Measurements from ENCODE around the gene CAB39L. TPM values are rescaled to one million over a fixed set of nuclear protein-coding genes. Genes with fewer than 3 reads are reported as not detected.

Gene CAB39L
- total and polyA plus RNA-seq, 2 experiments from 2014 or later = 3.3 to 4.4 TPM

DNA sequence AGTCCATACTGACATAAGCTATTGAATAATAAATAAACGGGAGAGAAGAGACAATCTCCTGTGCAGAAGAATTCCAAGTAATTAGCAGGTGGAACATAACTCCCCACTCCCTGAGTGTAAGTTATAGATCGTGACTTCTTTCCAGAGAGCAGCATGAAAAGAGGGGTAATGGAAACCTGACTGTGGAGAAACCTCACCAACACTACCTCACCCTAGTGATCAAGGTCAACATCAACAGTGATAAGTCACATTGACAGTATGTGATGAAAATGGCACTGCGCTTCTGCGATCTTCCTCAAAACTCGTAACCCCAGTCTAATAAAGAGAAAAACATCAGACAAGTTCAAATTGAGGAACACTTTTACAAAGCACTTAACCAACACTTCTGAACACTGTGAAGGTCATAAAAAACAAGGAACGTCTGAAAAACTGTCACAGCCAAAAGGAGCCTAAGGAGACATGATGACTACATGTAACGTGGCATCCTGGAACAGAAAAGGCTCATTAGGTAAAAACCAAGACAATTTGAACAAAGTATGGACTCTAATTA is 19.8 kb downstream of the CAB39L start:
- no peak overlapping the region for H3K4me3 ChIP-seq
- H3K4me2 ChIP-seq = no peak overlapping the region
- Mint-ChIP-seq H3K4me1 (peaks cover 8% of the 10 kb centered on the region; the same call in 2 of the 3 replicates), H3K36me3 (ENCODE audit: low read depth) (no peaks in the 10 kb centered on the region), H3K4me3 (no peak overlapping the region), H3K27ac (no peak overlapping the region), H3K27me3 (ENCODE audit: insufficient read depth, low read depth, poor library complexity) (no peaks in the 10 kb centered on the region), H3K9me3 (no peaks in the 10 kb centered on the region)
- TF ChIP-seq, protein P1, sequence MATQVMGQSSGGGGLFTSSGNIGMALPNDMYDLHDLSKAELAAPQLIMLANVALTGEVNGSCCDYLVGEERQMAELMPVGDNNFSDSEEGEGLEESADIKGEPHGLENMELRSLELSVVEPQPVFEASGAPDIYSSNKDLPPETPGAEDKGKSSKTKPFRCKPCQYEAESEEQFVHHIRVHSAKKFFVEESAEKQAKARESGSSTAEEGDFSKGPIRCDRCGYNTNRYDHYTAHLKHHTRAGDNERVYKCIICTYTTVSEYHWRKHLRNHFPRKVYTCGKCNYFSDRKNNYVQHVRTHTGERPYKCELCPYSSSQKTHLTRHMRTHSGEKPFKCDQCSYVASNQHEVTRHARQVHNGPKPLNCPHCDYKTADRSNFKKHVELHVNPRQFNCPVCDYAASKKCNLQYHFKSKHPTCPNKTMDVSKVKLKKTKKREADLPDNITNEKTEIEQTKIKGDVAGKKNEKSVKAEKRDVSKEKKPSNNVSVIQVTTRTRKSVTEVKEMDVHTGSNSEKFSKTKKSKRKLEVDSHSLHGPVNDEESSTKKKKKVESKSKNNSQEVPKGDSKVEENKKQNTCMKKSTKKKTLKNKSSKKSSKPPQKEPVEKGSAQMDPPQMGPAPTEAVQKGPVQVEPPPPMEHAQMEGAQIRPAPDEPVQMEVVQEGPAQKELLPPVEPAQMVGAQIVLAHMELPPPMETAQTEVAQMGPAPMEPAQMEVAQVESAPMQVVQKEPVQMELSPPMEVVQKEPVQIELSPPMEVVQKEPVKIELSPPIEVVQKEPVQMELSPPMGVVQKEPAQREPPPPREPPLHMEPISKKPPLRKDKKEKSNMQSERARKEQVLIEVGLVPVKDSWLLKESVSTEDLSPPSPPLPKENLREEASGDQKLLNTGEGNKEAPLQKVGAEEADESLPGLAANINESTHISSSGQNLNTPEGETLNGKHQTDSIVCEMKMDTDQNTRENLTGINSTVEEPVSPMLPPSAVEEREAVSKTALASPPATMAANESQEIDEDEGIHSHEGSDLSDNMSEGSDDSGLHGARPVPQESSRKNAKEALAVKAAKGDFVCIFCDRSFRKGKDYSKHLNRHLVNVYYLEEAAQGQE (IDR thresholded peaks at IDR 0.05; ENCODE audit: unreplicated experiment) = no peak
- TF ChIP-seq JUNB (IDR thresholded peaks at IDR 0.05; ENCODE audit: unreplicated experiment) (no peak), ZNF114 (CRISPR knock-in tag; IDR thresholded peaks at IDR 0.05) (no peak), STAT1 (IDR thresholded peaks at IDR 0.05; ENCODE audit: unreplicated experiment) (no peak), EZH2phosphoT487 (IDR thresholded peaks at IDR 0.05; ENCODE audit: unreplicated experiment) (no peak), NANOG (IDR thresholded peaks at IDR 0.05; ENCODE audit: borderline replicate concordance) (no peak), CREB1 (CRISPR knock-in tag; IDR thresholded peaks at IDR 0.05; ENCODE audit: low read depth) (no peak), POLR2AphosphoS5 (IDR thresholded peaks at IDR 0.05; ENCODE audit: low read depth) (no peak), EZH2 (IDR thresholded peaks at IDR 0.05; ENCODE audit: low read depth, unreplicated experiment) (no peak), ZNF331 (CRISPR knock-in tag; IDR thresholded peaks at IDR 0.05; ENCODE audit: low read depth) (no peak)
- TF ChIP-seq, protein P2, sequence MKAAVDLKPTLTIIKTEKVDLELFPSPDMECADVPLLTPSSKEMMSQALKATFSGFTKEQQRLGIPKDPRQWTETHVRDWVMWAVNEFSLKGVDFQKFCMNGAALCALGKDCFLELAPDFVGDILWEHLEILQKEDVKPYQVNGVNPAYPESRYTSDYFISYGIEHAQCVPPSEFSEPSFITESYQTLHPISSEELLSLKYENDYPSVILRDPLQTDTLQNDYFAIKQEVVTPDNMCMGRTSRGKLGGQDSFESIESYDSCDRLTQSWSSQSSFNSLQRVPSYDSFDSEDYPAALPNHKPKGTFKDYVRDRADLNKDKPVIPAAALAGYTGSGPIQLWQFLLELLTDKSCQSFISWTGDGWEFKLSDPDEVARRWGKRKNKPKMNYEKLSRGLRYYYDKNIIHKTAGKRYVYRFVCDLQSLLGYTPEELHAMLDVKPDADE (IDR thresholded peaks at IDR 0.05) = no peak
- TF ChIP-seq, protein P3, sequence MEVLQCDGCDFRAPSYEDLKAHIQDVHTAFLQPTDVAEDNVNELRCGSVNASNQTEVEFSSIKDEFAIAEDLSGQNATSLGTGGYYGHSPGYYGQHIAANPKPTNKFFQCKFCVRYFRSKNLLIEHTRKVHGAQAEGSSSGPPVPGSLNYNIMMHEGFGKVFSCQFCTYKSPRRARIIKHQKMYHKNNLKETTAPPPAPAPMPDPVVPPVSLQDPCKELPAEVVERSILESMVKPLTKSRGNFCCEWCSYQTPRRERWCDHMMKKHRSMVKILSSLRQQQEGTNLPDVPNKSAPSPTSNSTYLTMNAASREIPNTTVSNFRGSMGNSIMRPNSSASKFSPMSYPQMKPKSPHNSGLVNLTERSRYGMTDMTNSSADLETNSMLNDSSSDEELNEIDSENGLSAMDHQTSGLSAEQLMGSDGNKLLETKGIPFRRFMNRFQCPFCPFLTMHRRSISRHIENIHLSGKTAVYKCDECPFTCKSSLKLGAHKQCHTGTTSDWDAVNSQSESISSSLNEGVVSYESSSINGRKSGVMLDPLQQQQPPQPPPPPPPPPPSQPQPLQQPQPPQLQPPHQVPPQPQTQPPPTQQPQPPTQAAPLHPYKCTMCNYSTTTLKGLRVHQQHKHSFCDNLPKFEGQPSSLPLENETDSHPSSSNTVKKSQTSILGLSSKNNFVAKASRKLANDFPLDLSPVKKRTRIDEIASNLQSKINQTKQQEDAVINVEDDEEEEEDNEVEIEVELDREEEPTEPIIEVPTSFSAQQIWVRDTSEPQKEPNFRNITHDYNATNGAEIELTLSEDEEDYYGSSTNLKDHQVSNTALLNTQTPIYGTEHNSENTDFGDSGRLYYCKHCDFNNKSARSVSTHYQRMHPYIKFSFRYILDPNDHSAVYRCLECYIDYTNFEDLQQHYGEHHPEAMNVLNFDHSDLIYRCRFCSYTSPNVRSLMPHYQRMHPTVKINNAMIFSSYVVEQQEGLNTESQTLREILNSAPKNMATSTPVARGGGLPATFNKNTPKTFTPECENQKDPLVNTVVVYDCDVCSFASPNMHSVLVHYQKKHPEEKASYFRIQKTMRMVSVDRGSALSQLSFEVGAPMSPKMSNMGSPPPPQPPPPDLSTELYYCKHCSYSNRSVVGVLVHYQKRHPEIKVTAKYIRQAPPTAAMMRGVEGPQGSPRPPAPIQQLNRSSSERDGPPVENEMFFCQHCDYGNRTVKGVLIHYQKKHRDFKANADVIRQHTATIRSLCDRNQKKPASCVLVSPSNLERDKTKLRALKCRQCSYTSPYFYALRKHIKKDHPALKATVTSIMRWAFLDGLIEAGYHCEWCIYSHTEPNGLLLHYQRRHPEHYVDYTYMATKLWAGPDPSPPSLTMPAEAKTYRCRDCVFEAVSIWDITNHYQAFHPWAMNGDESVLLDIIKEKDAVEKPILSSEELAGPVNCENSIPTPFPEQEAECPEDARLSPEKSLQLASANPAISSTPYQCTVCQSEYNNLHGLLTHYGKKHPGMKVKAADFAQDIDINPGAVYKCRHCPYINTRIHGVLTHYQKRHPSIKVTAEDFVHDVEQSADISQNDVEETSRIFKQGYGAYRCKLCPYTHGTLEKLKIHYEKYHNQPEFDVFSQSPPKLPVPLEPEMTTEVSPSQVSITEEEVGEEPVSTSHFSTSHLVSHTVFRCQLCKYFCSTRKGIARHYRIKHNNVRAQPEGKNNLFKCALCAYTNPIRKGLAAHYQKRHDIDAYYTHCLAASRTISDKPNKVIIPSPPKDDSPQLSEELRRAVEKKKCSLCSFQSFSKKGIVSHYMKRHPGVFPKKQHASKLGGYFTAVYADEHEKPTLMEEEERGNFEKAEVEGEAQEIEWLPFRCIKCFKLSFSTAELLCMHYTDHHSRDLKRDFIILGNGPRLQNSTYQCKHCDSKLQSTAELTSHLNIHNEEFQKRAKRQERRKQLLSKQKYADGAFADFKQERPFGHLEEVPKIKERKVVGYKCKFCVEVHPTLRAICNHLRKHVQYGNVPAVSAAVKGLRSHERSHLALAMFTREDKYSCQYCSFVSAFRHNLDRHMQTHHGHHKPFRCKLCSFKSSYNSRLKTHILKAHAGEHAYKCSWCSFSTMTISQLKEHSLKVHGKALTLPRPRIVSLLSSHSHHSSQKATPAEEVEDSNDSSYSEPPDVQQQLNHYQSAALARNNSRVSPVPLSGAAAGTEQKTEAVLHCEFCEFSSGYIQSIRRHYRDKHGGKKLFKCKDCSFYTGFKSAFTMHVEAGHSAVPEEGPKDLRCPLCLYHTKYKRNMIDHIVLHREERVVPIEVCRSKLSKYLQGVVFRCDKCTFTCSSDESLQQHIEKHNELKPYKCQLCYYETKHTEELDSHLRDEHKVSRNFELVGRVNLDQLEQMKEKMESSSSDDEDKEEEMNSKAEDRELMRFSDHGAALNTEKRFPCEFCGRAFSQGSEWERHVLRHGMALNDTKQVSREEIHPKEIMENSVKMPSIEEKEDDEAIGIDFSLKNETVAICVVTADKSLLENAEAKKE (CRISPR knock-in tag; IDR thresholded peaks at IDR 0.05) = no peak
- TF ChIP-seq, protein P4, sequence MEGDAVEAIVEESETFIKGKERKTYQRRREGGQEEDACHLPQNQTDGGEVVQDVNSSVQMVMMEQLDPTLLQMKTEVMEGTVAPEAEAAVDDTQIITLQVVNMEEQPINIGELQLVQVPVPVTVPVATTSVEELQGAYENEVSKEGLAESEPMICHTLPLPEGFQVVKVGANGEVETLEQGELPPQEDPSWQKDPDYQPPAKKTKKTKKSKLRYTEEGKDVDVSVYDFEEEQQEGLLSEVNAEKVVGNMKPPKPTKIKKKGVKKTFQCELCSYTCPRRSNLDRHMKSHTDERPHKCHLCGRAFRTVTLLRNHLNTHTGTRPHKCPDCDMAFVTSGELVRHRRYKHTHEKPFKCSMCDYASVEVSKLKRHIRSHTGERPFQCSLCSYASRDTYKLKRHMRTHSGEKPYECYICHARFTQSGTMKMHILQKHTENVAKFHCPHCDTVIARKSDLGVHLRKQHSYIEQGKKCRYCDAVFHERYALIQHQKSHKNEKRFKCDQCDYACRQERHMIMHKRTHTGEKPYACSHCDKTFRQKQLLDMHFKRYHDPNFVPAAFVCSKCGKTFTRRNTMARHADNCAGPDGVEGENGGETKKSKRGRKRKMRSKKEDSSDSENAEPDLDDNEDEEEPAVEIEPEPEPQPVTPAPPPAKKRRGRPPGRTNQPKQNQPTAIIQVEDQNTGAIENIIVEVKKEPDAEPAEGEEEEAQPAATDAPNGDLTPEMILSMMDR (conservative IDR thresholded peaks at IDR 0.05; ENCODE audit: low read depth in 2 of 2) = no peak
- no peaks in the 10 kb centered on the region for H3K9me2 ChIP-seq (ENCODE audit: insufficient read depth)
- no peaks in the 10 kb centered on the region for H3F3A ChIP-seq (replicated peaks; ENCODE audit: low read depth)
- H3K36me3 ChIP-seq (ENCODE audit: insufficient read depth) = no peaks in the 10 kb centered on the region
- H3K27ac ChIP-seq (ENCODE audit: low read depth) = no peak overlapping the region
- no peaks in the 10 kb centered on the region for H3K4me1 ChIP-seq (ENCODE audit: insufficient read depth)
- H2AFZ ChIP-seq = no peak overlapping the region
- no peaks in the 10 kb centered on the region for H3K27me3 ChIP-seq (ENCODE audit: insufficient read depth)
- ATAC-seq = no peak
- no peaks in the 10 kb centered on the region for H4K20me1 ChIP-seq (replicated peaks; ENCODE audit: insufficient read depth)
- no peaks in the 10 kb centered on the region for H3K79me2 ChIP-seq (replicated peaks; ENCODE audit: insufficient read depth)
- DNase-seq (ENCODE audit: low spot score) = no peak

Measured in GM23338 (cell line).